Activated naive CD4-positive, alpha-beta T cell treated with anti-CD3 and anti-CD28 coated beads for 36 hours (primary cell): ENCODE data around the gene STUB1. TPM values are rescaled to one million over a fixed set of nuclear protein-coding genes. Genes with fewer than 3 reads are reported as not detected.
"Not testable (repeated sequence)": the region's sequence is repeated elsewhere in the genome, so short reads cannot be mapped to it uniquely, and the experiment has no call there.

Experiments used
- CTCF ChIA-PET: fragments of 350-600 bp; sonication (Branson Sonifier 250); formaldehyde crosslinking; loops from one replicate; lab custom pipeline; 2021; ENCODE audit warnings: antibody characterized with exemption; lab: Charles Lee
- DNase-seq: peaks from one replicate; pipeline ENCODE4 v3.0.0-alpha.2; 2020
- H3K27ac Mint-ChIP-seq: one replicate; pipeline ENCODE4 v1.8.0; 2021; ENCODE audit warnings: mild to moderate bottlenecking, mixed read lengths
- H3K27me3 Mint-ChIP-seq: one replicate; pipeline ENCODE4 v1.8.0; 2021; ENCODE audit warnings: low read depth, mixed read lengths
- H3K36me3 Mint-ChIP-seq: one replicate; pipeline ENCODE4 v1.8.0; 2021; ENCODE audit warnings: low read depth, mixed read lengths
- H3K4me1 Mint-ChIP-seq: one replicate; pipeline ENCODE4 v1.8.0; 2021; ENCODE audit warnings: low read depth, mixed read lengths
- H3K4me3 Mint-ChIP-seq: one replicate; pipeline ENCODE4 v1.8.0; 2021; ENCODE audit warnings: mild to moderate bottlenecking, moderate library complexity, mixed read lengths
- H3K9me3 Mint-ChIP-seq: one replicate; pipeline ENCODE4 v1.8.0; 2021; ENCODE audit warnings: mixed read lengths
- intact Hi-C: fragments of 100-400 bp; cut with micrococcal nuclease; formaldehyde crosslinking; loops from one replicate; pipeline ENCODE4 v1.15.1; 2023
- total RNA-seq, 2 experiments: library from RNA; stranded (reverse); gene quantifications; one replicate each; pipeline ENCODE4 v1.2.3, GENCODE V29; 2021

STUB1 gene
- total RNA-seq, 2 experiments from 2014 or later = 40.3 to 44.1 TPM

DNA sequence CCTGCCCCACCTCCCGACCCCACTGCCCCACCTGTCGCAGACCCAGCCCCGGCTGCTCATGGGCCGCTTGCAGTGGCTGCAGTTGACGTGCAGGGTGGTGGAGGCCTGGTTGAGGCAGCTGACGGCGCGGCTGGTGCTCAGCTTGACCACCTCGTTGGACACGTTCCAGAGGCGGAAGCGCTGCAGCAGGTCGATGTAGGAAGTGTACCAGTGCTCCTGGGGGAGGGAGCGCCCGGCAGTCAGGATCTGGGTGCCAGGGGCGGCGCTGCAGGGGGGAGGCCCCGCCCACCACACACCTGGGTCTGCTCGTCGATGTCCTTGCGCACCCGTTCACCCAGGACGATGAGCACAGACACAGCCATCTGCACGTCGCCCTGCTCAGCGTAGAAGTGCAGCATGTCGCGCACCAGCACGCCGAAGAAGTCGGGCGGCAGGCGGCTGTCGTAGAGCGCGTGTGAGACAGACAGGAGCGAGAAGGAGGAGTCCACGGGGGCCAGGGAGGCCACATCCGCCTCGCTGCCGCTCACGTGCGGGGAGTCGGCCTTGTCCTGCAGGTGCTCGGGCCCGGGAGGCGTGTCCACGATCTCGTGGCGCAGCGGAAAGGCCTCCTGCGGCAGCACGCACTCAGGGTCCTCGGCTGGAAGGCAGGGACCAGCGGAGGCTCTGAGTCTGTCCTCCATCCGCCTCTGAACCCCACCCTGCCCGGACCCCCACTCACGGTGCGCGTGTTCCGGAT is 4.9 kb downstream of the STUB1 start:
- no peak overlapping the region for H3K4me3 Mint-ChIP-seq
- intact Hi-C loops = loop anchor here (2.0 to 5.0 kb wide), 3 partner anchors 37 to 158 kb away; partner anchors contain the start of genes ANTKMT, CAPN15 and METTL26
- H3K9me3 Mint-ChIP-seq = no peaks in the 10 kb centered on the region
- peaks cover 12% of the 10 kb centered on the region for H3K36me3 Mint-ChIP-seq
- no peak for DNase-seq
- H3K4me1 Mint-ChIP-seq = peaks cover 48% of the 10 kb centered on the region
- CTCF ChIA-PET = no interaction called here
- H3K27me3 Mint-ChIP-seq = no peaks in the 10 kb centered on the region
- H3K27ac Mint-ChIP-seq = no peak overlapping the region

DNA sequence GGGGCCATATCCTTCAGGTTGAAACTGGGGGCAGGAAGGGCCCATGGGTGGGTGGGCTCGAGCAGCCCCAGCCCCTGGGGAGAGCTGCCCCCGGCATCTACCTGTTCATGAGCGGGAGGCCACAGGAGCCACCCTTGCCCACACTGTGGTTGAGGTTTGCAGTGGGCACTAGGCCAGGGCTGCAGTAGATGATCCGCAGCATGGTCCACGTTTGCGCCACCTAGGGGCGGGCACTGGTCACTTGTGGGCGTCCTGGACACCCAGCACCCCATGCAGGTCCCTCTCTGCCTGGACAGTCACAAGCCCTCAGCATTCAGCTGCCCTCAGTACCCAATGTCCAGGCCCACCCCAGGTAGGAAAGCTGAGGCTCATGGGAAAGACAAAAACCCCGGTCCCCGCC is 5.8 kb downstream of the STUB1 start:
- Mint-ChIP-seq H3K27me3 (no peaks in the 10 kb centered on the region), H3K4me1 (peaks cover 53% of the 10 kb centered on the region), H3K36me3 (peaks cover 12% of the 10 kb centered on the region), H3K9me3 (no peaks in the 10 kb centered on the region), H3K4me3 (peak overlapping the region; percentile 29), H3K27ac (no peak overlapping the region)
- CTCF ChIA-PET = no interaction called here
- DNase-seq = no peak
- intact Hi-C loops = loop anchor here (2.0 kb wide), 1 partner anchor 49 kb away; the partner anchor contains the start of gene METTL26

DNA sequence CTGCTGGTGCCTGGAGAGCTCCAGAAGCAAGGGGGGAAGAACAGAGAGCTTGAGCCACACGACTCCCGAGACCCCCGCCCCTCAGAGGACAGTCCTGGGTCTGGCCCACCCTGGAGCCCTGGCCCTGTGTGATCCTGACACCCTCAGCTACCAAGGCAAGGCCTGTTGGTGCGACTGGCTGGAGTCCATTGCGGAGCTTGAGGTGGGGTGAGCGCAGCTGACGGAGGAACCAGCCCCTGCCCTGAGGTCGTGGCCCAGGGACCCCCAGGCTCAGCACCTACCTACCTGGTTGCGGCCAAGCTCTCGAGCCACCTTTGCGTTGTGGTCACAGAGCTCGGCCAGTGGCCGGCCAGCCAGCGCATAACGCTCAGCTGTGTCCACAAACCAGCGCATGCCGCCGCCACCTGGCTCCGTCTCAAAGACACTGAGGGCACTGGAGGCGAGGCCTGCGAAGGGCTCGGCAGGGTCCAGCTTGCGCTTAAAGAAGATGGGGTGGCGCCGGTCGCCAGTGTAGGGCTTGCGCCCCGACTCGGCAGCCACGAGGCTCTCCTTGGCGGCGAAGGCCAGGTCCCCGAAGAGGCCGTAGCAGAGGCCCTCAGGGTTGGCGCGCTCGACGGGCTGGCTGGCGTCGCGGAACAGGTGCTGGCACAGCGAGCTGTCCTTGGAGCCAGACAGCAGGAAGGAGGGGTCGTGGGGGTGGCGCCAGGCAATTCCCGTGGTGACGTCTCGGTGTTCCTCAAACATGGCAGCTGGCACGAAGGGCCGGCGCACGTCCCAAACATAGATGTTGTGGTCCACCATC is 6.5 kb downstream of the STUB1 start:
- Mint-ChIP-seq H3K27ac (no peak overlapping the region), H3K4me1 (peaks cover 48% of the 10 kb centered on the region), H3K4me3 (no peak overlapping the region), H3K9me3 (no peaks in the 10 kb centered on the region), H3K36me3 (peaks cover 10% of the 10 kb centered on the region), H3K27me3 (no peaks in the 10 kb centered on the region)
- CTCF ChIA-PET = no interaction called here
- DNase-seq = no peak
- intact Hi-C loops = no loop called here

DNA sequence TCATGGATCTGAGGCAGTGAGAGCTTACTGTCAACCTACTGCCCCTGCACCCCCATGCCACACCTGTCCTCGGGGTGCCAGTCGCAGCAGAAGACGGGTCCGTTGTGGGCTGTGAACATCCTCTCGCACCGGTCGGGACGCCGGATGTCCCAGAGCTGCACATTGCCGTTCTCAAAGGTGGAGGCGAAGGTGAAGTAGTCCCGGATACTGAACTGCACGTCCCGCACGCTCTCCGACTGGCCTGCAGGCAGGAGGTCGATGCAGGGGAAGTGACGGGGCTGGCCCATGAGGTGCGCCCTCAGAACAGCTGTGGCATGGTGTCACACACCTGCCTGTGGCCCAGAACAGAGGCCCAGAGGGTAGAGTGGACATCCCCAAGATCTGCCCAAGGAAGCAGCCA is 7.3 kb downstream of the STUB1 start:
- intact Hi-C loops = no loop called here
- H3K27me3 Mint-ChIP-seq = no peaks in the 10 kb centered on the region
- no peak overlapping the region for H3K4me3 Mint-ChIP-seq
- CTCF ChIA-PET = no interaction called here
- H3K36me3 Mint-ChIP-seq = peaks cover 6% of the 10 kb centered on the region
- H3K27ac Mint-ChIP-seq = no peak overlapping the region
- peaks cover 40% of the 10 kb centered on the region for H3K4me1 Mint-ChIP-seq
- H3K9me3 Mint-ChIP-seq = no peaks in the 10 kb centered on the region
- DNase-seq = no peak

DNA sequence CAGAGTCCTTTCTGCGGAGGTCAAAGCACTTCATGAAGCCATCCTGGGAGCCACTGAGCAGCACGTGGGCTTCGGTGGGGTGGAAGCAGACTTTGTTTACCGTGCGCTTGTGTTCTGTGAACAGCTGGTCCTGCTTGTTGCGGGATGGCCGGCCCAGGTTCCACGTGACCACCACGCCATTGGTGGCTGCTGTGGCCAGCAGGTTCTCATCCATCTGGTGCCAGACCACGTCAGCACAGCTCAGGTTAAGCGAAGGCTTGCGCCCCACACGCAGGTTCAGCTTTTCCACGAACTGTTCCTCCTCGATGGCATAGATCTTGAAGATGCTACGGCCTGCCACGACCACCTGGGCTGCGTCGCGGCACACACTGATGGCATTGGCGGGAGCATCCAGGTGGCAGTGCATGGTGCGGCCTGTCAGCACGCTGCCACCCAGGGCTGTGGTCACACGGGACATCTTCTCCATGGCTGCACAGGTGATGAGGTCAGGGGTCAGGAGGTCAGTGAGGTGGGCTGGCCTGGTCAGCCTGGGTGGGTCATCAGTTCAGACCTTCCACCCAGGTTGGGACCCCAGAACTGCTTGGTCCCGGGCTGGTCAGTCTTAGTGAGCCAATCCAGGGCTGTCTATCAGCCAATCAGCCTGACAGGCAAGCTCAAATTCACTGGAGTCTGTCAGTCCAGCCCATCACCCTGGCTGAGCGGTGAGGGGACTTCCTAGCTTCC is 9.1 kb downstream of the STUB1 start:
- CTCF ChIA-PET = interaction anchor here (0.6 to 1.6 kb wide), 4 partner anchors 13 to 117 kb away, joined by 3 to 4 read pairs (median 3); no protein-coding TSS in a partner anchor
- peak overlapping the region; percentile 86 for H3K4me3 Mint-ChIP-seq
- DNase-seq = no peak
- H3K27ac Mint-ChIP-seq = peak overlapping the region; percentile 79
- intact Hi-C loops = no loop called here
- H3K4me1 Mint-ChIP-seq = peaks cover 31% of the 10 kb centered on the region
- H3K9me3 Mint-ChIP-seq = no peaks in the 10 kb centered on the region
- H3K27me3 Mint-ChIP-seq = no peaks in the 10 kb centered on the region
- H3K36me3 Mint-ChIP-seq = peaks cover 1% of the 10 kb centered on the region

DNA sequence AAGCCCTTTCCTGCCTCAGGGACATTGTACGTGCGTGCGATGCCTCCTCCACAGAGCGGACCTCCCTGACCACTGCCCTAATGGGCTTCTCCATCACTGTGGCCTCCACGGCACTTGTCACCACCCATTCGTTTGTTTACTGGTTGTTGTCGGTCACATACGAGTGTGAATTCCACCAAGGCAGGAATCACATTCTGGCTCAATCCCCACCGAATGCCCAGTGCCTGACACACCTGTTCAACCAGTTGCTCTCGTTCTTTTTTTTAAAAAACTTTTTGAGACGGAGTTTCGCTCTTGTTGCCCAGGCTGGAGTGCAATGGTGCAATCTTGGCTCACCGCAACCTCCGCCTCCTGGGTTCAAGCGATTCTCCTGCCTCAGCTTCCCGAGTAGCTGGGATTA is 11.0 kb downstream of the STUB1 start:
- H3K27me3 Mint-ChIP-seq, H3K9me3 Mint-ChIP-seq, DNase-seq, CTCF ChIA-PET, H3K36me3 Mint-ChIP-seq, intact Hi-C loops, H3K27ac Mint-ChIP-seq: not testable (repeated sequence)
- Mint-ChIP-seq H3K4me3 (peak overlapping the region; percentile 41), H3K4me1 (peaks cover 33% of the 10 kb centered on the region)

DNA sequence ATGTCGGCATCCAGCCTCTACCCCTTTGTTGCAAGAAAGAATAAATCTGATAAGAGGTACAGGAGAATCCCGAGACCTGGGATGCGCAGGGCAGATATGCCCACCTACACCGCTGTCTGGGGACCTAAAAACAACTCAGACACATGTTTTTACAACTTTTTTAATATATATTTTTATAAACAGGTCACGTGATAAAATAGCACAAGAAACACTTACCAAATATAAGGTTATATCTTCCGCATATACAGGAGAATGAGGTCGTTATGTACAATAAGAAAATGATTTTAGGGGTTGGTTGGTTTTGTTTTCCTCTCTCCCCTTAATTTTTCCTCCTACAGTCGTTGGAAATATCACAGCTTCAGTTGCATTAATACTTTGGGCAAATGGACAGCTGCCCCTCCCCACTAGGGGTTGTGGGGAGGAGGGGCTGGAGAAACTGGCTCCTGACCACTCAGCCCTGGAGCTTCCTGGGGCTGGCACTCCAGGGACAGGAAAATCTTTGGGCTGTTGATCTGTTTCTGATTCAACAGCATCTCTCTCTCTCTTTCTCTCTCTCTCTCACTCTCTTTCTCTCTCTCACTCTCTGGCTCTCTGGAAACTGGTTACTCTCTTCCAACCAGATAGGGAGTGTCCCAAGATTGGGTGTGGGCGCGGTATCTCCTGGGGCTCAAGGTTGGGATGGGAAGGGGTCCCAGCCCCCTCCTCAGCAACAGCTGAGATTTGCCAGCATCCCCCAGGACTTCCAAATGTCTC is 12.3 kb downstream of the STUB1 start:
- CTCF ChIA-PET = no interaction called here
- Mint-ChIP-seq H3K9me3 (no peaks in the 10 kb centered on the region), H3K27ac (no peak overlapping the region), H3K4me1 (peaks cover 38% of the 10 kb centered on the region), H3K4me3 (no peak overlapping the region), H3K36me3 (peaks cover 1% of the 10 kb centered on the region), H3K27me3 (no peaks in the 10 kb centered on the region)
- no peak for DNase-seq
- intact Hi-C loops = no loop called here

DNA sequence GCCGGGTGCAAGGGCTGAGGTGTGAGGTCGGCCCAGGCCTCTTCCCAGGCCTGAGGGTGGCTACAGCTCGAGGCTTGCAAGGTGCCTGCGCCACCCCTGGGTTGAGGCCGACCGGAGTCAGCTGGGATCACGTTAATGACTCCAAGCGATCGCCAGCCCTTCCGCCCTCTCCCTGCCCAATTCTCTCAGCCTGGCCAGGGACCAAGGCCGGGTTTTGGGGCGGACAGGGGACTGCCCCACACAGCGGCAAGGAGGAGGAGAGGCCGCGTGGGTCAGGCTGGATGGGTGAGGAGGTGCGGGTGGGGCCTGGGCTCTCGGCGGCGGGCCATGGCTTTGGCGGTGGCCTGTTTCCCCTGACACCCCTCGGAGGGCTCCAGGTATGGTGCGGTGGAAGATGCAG is 13.2 kb downstream of the STUB1 start:
- Mint-ChIP-seq H3K27me3 (no peaks in the 10 kb centered on the region), H3K36me3 (no peaks in the 10 kb centered on the region), H3K4me1 (peaks cover 35% of the 10 kb centered on the region), H3K9me3 (no peaks in the 10 kb centered on the region), H3K27ac (no peak overlapping the region), H3K4me3 (peak overlapping the region; percentile 9)
- intact Hi-C loops = no loop called here
- CTCF ChIA-PET = no interaction called here
- no peak for DNase-seq

DNA sequence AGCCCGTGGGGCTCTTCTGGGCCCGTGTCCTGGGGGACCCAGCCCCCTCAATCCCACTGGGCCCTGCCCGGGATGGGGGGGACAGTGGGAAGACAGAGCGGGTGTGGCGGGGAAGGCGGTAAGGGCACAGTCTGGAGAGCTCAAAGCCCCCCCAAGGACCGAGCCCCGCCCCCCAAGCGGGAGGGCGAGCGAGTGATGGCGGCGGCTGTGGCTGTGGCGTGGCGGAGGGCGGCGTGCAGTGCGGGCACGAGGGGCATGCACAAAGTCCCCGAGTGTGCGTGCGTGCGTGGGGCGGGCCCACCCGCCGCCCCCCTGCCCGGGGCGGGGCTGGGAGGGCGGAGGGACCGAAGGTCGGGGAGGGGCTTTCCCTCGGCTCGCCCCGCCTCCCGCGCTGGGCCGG is 13.6 kb downstream of the STUB1 start:
- Mint-ChIP-seq H3K36me3 (no peaks in the 10 kb centered on the region), H3K27ac (no peak overlapping the region), H3K4me1 (peaks cover 32% of the 10 kb centered on the region), H3K27me3 (no peaks in the 10 kb centered on the region), H3K4me3 (no peak overlapping the region), H3K9me3 (no peaks in the 10 kb centered on the region)
- intact Hi-C loops = no loop called here
- CTCF ChIA-PET = no interaction called here
- DNase-seq = no peak

DNA sequence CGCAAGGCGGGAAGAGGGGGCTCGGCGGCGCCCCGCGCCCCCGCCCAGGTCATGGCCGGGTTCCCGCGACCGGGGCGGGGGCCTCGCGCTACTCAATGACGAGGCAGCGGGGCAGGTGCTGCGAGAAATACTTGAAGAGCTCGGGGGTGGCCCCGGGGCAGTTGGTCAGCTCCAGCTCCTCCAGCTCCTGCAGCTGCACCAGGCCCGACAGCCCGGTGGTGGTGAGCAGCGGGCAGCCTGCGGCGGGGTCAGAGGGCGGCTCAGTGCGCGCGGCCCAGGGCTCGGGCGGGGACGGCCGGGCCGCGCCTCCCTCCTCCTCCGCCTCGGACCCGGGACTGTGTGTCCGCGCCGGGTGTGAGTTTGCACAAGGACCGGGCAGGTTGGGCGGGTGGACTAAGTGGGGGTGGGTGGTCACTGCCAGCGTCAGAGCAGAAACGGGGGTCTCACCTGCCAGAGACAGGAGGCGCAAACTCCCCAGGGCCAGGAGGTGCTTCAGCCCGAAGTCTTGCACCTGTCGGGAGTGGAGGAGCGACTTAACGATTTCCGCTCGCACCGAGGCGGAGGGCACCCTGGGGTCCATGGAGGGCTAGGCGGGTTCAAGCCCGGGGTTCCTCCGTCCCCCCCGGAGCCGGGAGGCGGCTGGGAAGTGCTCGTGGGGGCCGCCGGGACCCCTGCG is 14.1 kb downstream of the STUB1 start:
- peak overlapping the region; percentile 62 for H3K4me3 Mint-ChIP-seq
- no peaks in the 10 kb centered on the region for H3K36me3 Mint-ChIP-seq
- peaks cover 27% of the 10 kb centered on the region for H3K4me1 Mint-ChIP-seq
- intact Hi-C loops = no loop called here
- DNase-seq = no peak
- H3K27ac Mint-ChIP-seq = no peak overlapping the region
- H3K9me3 Mint-ChIP-seq = no peaks in the 10 kb centered on the region
- no peaks in the 10 kb centered on the region for H3K27me3 Mint-ChIP-seq
- CTCF ChIA-PET = no interaction called here

DNA sequence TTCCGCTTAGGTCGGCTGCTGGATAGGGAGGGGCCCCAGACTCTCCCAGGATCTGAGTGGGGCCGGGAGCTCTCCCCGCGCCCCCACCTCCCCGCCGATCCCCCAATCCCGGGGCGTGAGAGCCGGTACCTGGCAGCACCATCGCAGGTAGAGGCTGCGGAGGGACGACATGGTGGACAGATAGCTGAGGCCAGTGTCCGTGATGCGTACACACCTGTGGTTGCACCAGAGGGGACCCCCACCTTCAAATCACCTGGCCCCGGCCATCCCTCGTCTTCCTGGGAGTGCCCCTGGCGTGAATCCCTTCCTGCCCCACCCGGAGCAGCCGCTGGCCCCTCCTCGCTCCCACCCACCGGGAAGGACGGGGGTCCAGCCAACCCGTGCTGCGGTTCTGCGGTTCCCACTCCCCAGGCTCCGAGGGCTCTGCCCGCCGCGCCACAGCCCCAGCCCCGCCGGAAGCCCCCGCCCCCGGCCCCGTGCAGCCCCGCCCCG is 14.7 kb downstream of the STUB1 start:
- CTCF ChIA-PET = interaction anchor here (0.6 to 1.6 kb wide), 4 partner anchors 13 to 1969 kb away, joined by 3 to 4 read pairs (median 3); no protein-coding TSS in a partner anchor
- Mint-ChIP-seq H3K4me1 (peaks cover 24% of the 10 kb centered on the region), H3K9me3 (no peaks in the 10 kb centered on the region), H3K36me3 (no peaks in the 10 kb centered on the region), H3K27me3 (no peaks in the 10 kb centered on the region), H3K27ac (no peak overlapping the region), H3K4me3 (peak overlapping the region; percentile 41)
- intact Hi-C loops = no loop called here
- DNase-seq = no peak
